KG1 (cell line): ENCODE measurements around the gene STXBP3.
"Not testable (repeated sequence)": the region's sequence is repeated elsewhere in the genome, so short reads cannot be mapped to it uniquely, and the experiment has no call there.

Experiments
- DNase-seq: peaks from one replicate; lab custom pipeline; 2025; lab: John Stamatoyannopoulos, UW

STXBP3 gene

GRCh38 chr1:108732398-108732797 lies 14.1 kb upstream of the STXBP3 start:
- DNase-seq, result no peak

DNA sequence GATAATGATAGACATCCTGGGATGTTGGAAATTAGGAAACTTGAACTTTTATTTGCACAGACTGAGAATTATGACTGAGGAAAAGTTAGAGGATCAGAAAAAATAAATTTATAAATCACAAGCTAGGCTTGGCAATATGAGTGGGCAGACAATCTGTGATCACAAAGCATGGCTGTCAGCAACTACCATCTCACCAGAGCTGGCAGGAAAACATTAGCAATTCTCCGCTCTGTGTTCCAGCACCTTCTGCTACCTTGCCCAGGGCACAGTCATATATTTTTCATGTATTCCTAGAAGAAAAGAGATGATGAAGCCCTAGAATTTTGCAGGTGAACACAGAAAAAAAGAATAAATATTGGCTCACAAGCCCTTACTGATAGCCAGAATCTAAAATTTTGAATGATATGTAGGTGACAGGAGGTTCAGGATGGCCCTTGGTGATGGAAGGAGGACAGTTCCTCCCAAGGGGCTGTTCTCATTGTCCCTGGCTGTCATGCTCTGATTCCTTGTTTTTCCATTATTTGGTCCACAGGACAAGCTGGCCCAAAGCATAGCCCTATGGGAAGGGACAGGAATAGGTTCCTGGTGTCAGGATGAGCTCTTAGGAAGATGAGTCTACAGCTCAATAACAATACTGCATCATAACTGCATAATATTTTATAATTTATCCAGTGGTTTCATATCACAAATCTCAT lies 12.2 kb upstream of the STXBP3 start:
- no peak for DNase-seq

- DNase-seq, result no peak
Measured at GRCh38 chr1:108742253-108742652, 4.2 kb upstream of the STXBP3 start.

- DNase-seq, result no peak
Measured at GRCh38 chr1:108745980-108746381, 493 bp upstream of the STXBP3 start.

DNA sequence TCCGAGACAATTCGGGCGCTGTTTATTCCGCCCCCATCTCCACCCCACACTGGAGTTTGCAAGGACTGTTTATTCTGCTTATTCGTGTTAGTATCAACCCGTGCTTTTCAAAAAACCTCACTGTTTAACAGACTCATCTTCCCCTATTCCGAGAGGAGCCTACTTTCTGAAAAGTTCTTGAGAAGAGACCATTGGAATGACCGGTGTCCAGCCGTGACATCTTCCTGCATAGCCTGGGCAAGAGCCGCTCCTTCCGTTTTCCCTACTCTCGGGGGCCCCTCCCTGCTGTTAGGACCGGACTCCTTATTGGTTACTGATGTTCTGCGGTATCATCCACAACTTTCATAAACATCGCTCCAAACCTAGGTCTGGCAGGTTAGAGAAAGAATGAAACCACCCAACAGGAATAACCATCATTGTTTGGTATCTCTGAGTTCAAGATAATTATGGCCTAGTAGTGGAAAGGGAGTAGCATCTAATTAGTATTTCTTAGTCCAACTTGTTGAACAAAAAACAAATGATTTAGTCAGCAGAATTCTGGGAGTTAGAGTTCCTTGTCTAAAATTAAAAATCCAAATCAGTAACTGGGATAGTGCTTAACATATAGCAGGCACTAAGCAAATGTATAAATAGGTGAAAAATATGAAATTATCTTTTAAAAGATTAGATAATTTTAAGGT lies 837 bp downstream of the STXBP3 start:
- peak; percentile 8 for DNase-seq

- no peak for DNase-seq
Measured at GRCh38 chr1:108747898-108748297, 1.4 kb downstream of the STXBP3 start.

- no peak for DNase-seq
Measured at GRCh38 chr1:108749081-108749480, 2.6 kb downstream of the STXBP3 start.

GRCh38 chr1:108750476-108751181 lies 4.2 kb downstream of the STXBP3 start:
- no peak for DNase-seq

DNA sequence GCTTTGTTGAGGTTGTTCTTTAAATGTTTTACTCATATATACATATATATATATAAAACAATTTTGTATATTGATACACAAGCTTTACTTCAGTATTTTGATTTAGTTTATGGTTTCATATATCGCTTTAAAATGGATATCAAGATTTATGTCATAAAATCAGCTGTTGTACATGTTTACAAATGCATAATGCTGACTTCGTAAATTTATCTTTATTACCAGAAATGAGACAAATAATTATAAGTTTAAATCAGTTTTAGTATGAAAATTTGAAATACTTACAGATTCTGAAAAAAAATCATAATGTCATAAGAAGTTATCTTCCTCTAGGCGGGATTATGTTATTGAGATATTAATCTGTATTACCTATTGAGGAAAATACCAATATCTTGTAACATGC lies 6.9 kb downstream of the STXBP3 start:
- no peak for DNase-seq

DNA sequence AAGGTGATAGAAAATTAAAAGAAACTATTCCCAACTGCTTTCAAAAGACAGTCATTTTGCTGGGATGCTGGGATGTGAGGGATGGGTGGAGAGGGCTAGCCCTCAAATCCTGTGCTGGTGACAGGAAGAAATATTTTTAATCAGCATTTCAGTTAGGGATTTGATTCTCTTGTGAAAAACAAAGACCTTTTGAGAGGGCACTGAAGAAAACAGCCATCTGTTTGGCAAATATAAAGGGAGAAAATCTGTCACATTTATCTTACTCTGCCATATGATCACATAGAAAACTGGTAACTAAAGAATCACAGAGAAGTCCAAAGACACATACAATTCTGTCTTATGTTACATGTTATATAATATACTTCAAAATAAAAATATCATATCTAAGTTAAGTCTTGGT lies 12.3 kb downstream of the STXBP3 start:
- no peak for DNase-seq

DNA sequence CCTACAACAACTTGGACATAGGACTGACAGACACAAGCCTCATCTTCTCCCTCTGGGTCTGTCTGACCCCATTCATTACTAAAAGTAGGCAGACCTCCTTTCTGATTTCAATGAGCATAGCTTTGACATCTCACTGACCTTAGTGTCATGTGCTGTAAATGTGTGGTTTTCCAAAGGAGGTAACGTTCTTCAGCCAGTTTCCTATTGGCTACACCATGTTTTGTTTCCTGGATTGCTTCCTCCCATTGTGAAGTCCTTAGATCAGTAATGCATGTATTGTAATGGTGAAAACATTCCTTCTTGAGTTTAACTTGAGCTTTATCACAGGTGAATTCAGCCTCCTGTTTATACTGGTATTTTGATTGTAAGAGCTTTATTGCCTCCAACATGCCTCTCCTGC lies 20.6 kb downstream of the STXBP3 start:
- no peak for DNase-seq

- DNase-seq, result no peak
Measured at GRCh38 chr1:108767708-108768107, 21.2 kb downstream of the STXBP3 start.

DNA sequence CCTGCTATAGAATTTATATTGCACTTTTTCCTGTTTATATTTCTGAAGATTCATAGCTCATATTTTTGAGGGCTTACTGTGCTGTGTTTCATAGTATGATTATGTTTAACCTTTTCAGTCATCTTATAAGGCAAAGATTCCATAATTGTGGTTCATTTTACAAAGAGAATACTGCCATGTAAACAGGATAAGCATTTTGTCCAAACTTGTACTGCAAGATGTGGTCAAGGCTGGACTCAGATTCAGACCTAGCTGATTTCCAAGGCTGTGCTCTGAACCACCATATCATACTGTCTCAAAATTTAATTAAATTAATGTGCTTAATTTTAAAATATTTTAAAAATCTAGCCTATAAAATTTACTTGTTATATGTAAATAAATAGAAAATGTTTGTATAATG lies 31.4 kb downstream of the STXBP3 start:
- DNase-seq, result no peak

- no peak for DNase-seq
Measured at GRCh38 chr1:108779455-108779854, 33.0 kb downstream of the STXBP3 start.

GRCh38 chr1:108780937-108781574 lies 34.6 kb downstream of the STXBP3 start:
- no peak for DNase-seq

DNA sequence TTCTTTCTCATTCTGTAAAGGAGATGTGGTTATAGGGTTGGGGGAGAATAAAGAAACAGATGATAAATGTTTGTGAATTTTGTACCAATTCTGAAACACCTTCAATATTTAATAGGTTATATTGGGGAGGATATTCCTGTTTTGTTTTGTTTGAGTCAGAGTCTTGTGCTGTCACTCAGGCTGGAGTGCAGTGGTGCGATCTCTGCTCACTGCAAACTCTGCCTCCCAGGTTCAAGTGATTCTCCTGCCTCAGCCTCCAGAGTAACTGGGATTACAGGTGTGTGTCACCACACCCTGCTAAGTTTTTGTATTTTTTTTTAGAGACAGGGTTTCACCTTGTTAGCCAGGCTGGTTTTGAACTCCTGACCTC lies 35.1 kb downstream of the STXBP3 start:
- DNase-seq, result not testable (repeated sequence)

- no peak for DNase-seq
Measured at GRCh38 chr1:108785264-108785663, 38.8 kb downstream of the STXBP3 start.

- DNase-seq, result no peak
Measured at GRCh38 chr1:108785880-108786279, 39.4 kb downstream of the STXBP3 start.

GRCh38 chr1:108791790-108792189 lies 45.3 kb downstream of the STXBP3 start:
- DNase-seq, result no peak

DNA sequence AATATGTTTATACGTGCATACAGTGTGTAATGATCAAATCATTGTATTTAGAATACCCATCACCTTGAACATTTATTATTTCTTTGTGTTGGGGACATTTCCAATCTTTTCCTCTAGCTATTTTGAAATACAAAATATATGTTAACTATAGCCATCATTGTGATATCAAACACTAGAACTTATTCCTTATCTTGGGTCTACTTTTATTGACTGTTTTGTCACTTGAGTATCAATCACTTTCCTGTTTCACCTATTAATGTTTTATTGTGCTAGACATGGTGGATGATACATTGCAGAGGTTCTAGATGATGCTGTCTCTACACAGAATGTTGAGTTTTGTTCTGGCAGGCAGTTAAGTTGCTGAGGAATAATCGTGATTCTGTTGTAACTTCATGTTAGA lies 45.9 kb downstream of the STXBP3 start:
- no peak for DNase-seq

- DNase-seq, result no peak
Measured at GRCh38 chr1:108799001-108799400, 52.5 kb downstream of the STXBP3 start.

DNA sequence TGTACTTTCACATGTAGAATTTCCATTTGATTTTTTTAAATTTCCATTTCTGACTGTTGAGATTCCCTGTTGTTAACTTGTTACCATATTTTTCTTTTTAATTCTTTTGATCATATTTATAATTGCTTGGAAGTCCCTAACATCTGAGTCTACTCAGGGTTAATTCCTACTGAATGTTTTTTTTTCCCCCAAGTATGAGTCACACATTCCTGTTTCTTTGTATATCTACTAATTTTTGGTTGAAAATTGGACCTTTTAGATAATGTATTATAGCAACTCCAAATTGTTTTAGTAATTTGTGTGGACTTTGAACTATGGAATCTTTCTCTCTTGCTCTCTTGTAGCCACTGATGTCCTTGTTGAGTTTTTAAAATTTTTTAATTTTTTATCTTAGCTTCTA lies 54.6 kb downstream of the STXBP3 start:
- DNase-seq, result no peak

DNA sequence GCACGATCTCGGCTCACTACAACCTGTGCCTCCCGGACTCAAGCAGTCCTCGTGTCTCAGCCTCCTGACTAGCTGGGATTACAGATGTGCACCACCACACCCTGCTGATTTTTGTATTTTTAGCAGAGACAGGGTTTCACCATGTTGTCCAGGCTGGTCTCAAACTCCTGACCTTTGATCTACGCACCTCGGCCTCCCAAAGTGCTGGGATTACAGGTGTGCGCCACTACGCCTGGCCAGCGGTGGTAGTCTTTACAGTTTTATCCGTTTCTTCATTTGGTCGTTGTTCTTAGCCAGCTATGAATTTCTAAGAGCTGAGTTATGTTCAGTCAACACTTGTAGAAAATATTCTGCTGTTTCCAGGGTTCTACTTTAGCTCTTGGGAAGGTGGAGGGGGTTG lies 57.1 kb downstream of the STXBP3 start:
- no peak for DNase-seq
